ENCODE data around the gene NRCAM.

- TF ChIP-seq ZNF275 (CRISPR knock-in tag; IDR thresholded peaks at IDR 0.05; ENCODE audit: borderline replicate concordance) (no peak), CC2D1A (CRISPR knock-in tag; IDR thresholded peaks at IDR 0.05) (no peak), ZHX1 (CRISPR knock-in tag; IDR thresholded peaks at IDR 0.05; ENCODE audit: low read depth) (no peak), RBM22 (optimal IDR thresholded peaks at IDR 0.05; ENCODE audit: low read length) (no peak), ZNF430 (CRISPR knock-in tag; IDR thresholded peaks at IDR 0.05) (no peak), NFIC (IDR thresholded peaks at IDR 0.05; ENCODE audit: low read length) (no peak), RFX5 (IDR thresholded peaks at IDR 0.05; ENCODE audit: low read depth, low read length) (no peak), CHD4 (IDR thresholded peaks at IDR 0.05; ENCODE audit: borderline replicate concordance, low read length) (no peak), AFF4 (CRISPR knock-in tag; IDR thresholded peaks at IDR 0.05) (no peak), IRF9 (CRISPR knock-in tag; IDR thresholded peaks at IDR 0.05; ENCODE audit: borderline replicate concordance) (no peak), USF2 (IDR thresholded peaks at IDR 0.05; ENCODE audit: low read depth, low read length) (no peak), USF2 (CRISPR knock-in tag; IDR thresholded peaks at IDR 0.05; ENCODE audit: borderline replicate concordance) (no peak), BRCA1 (CRISPR knock-in tag; IDR thresholded peaks at IDR 0.05) (no peak), SRF (IDR thresholded peaks at IDR 0.05; ENCODE audit: low read depth, low read length) (no peak), ZNF567 (CRISPR knock-in tag; IDR thresholded peaks at IDR 0.05; ENCODE audit: borderline replicate concordance) (no peak)
Measured at GRCh38 chr7:108158776-108159175, 297.5 kb downstream of the NRCAM start.

Measured in HepG2 (cell line).